H1 (cell line): Measurements from ENCODE around the gene NUSAP1. TPM values are rescaled to one million over a fixed set of nuclear protein-coding genes. Genes with fewer than 3 reads are reported as not detected.

Experiments used
- CTCF ChIA-PET: fragments of 300-600 bp; sonication (Branson Sonifier 250); formaldehyde crosslinking; loops from one replicate; lab custom pipeline; 2021; ENCODE audit not compliant: partially characterized antibody; lab: Charles Lee
- POLR2A ChIA-PET: fragments of 300-600 bp; sonication (Branson Sonifier 250); formaldehyde crosslinking; loops from one replicate; lab custom pipeline; 2021; ENCODE audit warnings: inconsistent platforms; ENCODE audit not compliant: partially characterized antibody; lab: Charles Lee
- DNase-seq, 2 experiments: peaks; one replicate each; pipeline versions ENCODE4 v3.0.0 to v3.0.0-alpha.2; 2010 to 2022; ENCODE audit warnings: low spot score in 2 of 2, low read depth in 1 of 2, mixed read lengths in 1 of 2
- FAIRE-seq: peaks from 2 replicates; lab custom pipeline; 2011; peaks lifted over from hg19 to GRCh38; lab: Jason Lieb, UNC
- H2AFZ ChIP-seq: 2 replicates; pipeline ENCODE4 v1.8.1; 2012; ENCODE audit warnings: low read length, inconsistent platforms
- H2AK5ac ChIP-seq: 2 replicates; pipeline ENCODE4 v1.6.1; 2013; ENCODE audit warnings: low read depth, low read length
- H2BK120ac ChIP-seq: replicated peaks from 2 replicates; pipeline ENCODE3; 2013; ENCODE audit warnings: low read depth, low read length, inconsistent platforms
- H2BK12ac ChIP-seq: 2 replicates; pipeline ENCODE4 v1.6.1; 2013; ENCODE audit warnings: low read depth, low read length
- H2BK15ac ChIP-seq: 2 replicates; pipeline ENCODE4 v1.6.1; 2013; ENCODE audit warnings: low read length
- H2BK20ac ChIP-seq: 2 replicates; pipeline ENCODE4 v1.6.1; 2013; ENCODE audit warnings: low read length
- H2BK5ac ChIP-seq: 2 replicates; pipeline ENCODE4 v1.6.1; 2013; ENCODE audit warnings: low read depth, low read length
- H3K14ac ChIP-seq: 2 replicates; pipeline ENCODE4 v1.6.1; 2013; ENCODE audit warnings: inconsistent platforms; ENCODE audit not compliant: insufficient read length
- H3K18ac ChIP-seq: 2 replicates; pipeline ENCODE4 v1.6.1; 2013; ENCODE audit warnings: low read length; ENCODE audit errors: extremely low read depth
- H3K23ac ChIP-seq: 2 replicates; pipeline ENCODE4 v1.6.1; 2013; ENCODE audit warnings: inconsistent platforms; ENCODE audit not compliant: insufficient read length
- H3K23me2 ChIP-seq: 2 replicates; pipeline ENCODE4 v1.6.1; 2013; ENCODE audit warnings: low read depth, low read length
- H3K27ac ChIP-seq: 2 replicates; pipeline ENCODE4 v1.6.1; 2011; ENCODE audit warnings: low read depth, low read length, inconsistent platforms
- H3K27me3 ChIP-seq, 4 experiments: replicated peaks in 1 of 4; 1 replicate in 1 of 4; 2 replicates in 3 of 4; pipeline versions ENCODE4 v1.6.1 to v1.8.1; 2011 to 2013; ENCODE audit warnings: low read length in 3 of 4, mild to moderate bottlenecking in 3 of 4, inconsistent platforms in 2 of 4, mixed read lengths in 2 of 4, moderate library complexity in 1 of 4; ENCODE audit not compliant: control insufficient read depth in 3 of 4, insufficient read depth in 3 of 4; ENCODE audit errors: extremely low read depth in 1 of 4
- H3K36me3 ChIP-seq, 4 experiments: 2 replicates each; pipeline versions ENCODE4 v1.6.1 to v1.8.1; 2011 to 2013; ENCODE audit warnings: mild to moderate bottlenecking in 4 of 4, low read length in 3 of 4, moderate library complexity in 2 of 4, control low read depth in 1 of 4, inconsistent platforms in 1 of 4; ENCODE audit not compliant: insufficient read depth in 4 of 4, control insufficient read depth in 2 of 4
- H3K4ac ChIP-seq: replicated peaks from 2 replicates; pipeline ENCODE3; 2013; ENCODE audit warnings: low read length, low read depth, mixed read lengths, inconsistent platforms; ENCODE audit not compliant: insufficient read length
- H3K4me1 ChIP-seq, 4 experiments: replicated peaks in 1 of 4; 1 replicate in 1 of 4; 2 replicates in 3 of 4; pipeline versions ENCODE4 v1.6.1 to v1.8.1; 2011 to 2013; ENCODE audit warnings: low read length in 3 of 4, inconsistent platforms in 2 of 4, mixed read lengths in 1 of 4; ENCODE audit not compliant: insufficient read depth in 4 of 4, control insufficient read depth in 3 of 4
- H3K4me2 ChIP-seq, 2 experiments: 2 replicates each; pipeline versions ENCODE4 v1.6.1 to v1.8.1; 2011 to 2013; ENCODE audit warnings: low read depth in 2 of 2, low read length in 2 of 2, control low read depth in 1 of 2, inconsistent platforms in 1 of 2, mild to moderate bottlenecking in 1 of 2; ENCODE audit not compliant: insufficient read depth in 1 of 2
- H3K4me3 ChIP-seq, 4 experiments: fragments of 200-600, 300-600 bp in 1 of 4; sonication (generic), shearing (Covaris generic), sonication (Bioruptor Twin) in 1 of 4; 2 replicates each; pipeline versions ENCODE4 v1.5.1 to v1.8.1; 2011 to 2016; ENCODE audit warnings: low read length in 4 of 4, low read depth in 3 of 4, control low read depth in 2 of 4, inconsistent platforms in 2 of 4, mild to moderate bottlenecking in 2 of 4, mixed read lengths in 1 of 4, moderate library complexity in 1 of 4; ENCODE audit not compliant: insufficient read depth in 2 of 4; ENCODE audit errors: extremely low read depth in 1 of 4
- H3K56ac ChIP-seq: replicated peaks from 2 replicates; pipeline ENCODE3; 2013; ENCODE audit warnings: low read depth, mild to moderate bottlenecking, mixed read lengths, low read length, inconsistent platforms; ENCODE audit not compliant: insufficient read length
- H3K79me1 ChIP-seq: 2 replicates; pipeline ENCODE4 v1.6.1; 2013; ENCODE audit warnings: low read depth, low read length, control low read depth
- H3K79me2 ChIP-seq, 2 experiments: 2 replicates each; pipeline versions ENCODE4 v1.6.1 to v1.8.1; 2012 to 2013; ENCODE audit warnings: low read length in 2 of 2, mild to moderate bottlenecking in 2 of 2, inconsistent platforms in 1 of 2; ENCODE audit not compliant: insufficient read depth in 2 of 2, control insufficient read depth in 1 of 2
- H3K9ac ChIP-seq, 4 experiments: replicated peaks in 1 of 4; 1 replicate in 1 of 4; 2 replicates in 3 of 4; pipeline versions ENCODE4 v1.6.1 to v1.8.1; 2011 to 2013; ENCODE audit warnings: low read depth in 3 of 4, low read length in 3 of 4, control low read depth in 2 of 4, mild to moderate bottlenecking in 2 of 4, moderate library complexity in 2 of 4, inconsistent platforms in 1 of 4; ENCODE audit errors: extremely low read depth in 1 of 4
- H3K9me3 ChIP-seq, 2 experiments: 2 replicates each; pipeline versions ENCODE4 v1.6.1 to v1.8.1; 2012 to 2013; ENCODE audit warnings: mild to moderate bottlenecking in 2 of 2, moderate library complexity in 2 of 2, control low read depth in 1 of 2, inconsistent platforms in 1 of 2, low read depth in 1 of 2, low read length in 1 of 2, mixed read lengths in 1 of 2; ENCODE audit not compliant: insufficient read depth in 2 of 2
- H4K20me1 ChIP-seq, 2 experiments: replicated peaks in 1 of 2; 2 replicates each; pipeline versions ENCODE3 to v1.8.1; 2011 to 2013; ENCODE audit warnings: inconsistent platforms in 2 of 2, low read length in 2 of 2, mild to moderate bottlenecking in 1 of 2; ENCODE audit not compliant: insufficient read depth in 2 of 2, control insufficient read depth in 1 of 2
- H4K5ac ChIP-seq: 2 replicates; pipeline ENCODE4 v1.6.1; 2013; ENCODE audit warnings: low read length, low read depth, mixed read lengths, inconsistent platforms; ENCODE audit not compliant: insufficient read length
- H4K8ac ChIP-seq: 2 replicates; pipeline ENCODE4 v1.8.0; 2013; ENCODE audit warnings: mild to moderate bottlenecking, moderate library complexity, low read length, inconsistent platforms; ENCODE audit not compliant: insufficient read depth; ENCODE audit errors: extremely low read depth
- H4K91ac ChIP-seq: replicated peaks from 2 replicates; pipeline ENCODE3; 2013; ENCODE audit warnings: low read length, mixed read lengths, inconsistent platforms; ENCODE audit not compliant: insufficient read length
- ASH2L ChIP-seq: fragments of 200-600, 300-600 bp; sonication (generic); IDR thresholded peaks from one replicate; pipeline ENCODE4 v1.7.1; 2017; ENCODE audit warnings: low read length
- CEBPB ChIP-seq: IDR thresholded peaks from 2 replicates; pipeline ENCODE4 v1.6.1; 2012; ENCODE audit warnings: low read depth, low read length
- HDAC6 ChIP-seq: IDR thresholded peaks from one replicate; pipeline ENCODE4 v1.7.1; 2012; ENCODE audit warnings: low read depth, mild to moderate bottlenecking, inconsistent platforms, low read length, moderate library complexity
- KDM4A ChIP-seq: IDR thresholded peaks from one replicate; pipeline ENCODE4 v1.7.1; 2012; ENCODE audit warnings: low read depth, mild to moderate bottlenecking, moderate library complexity, low read length, inconsistent platforms; ENCODE audit not compliant: severe bottlenecking
- RBBP5 ChIP-seq: IDR thresholded peaks from 2 replicates; pipeline ENCODE4 v1.7.1; 2012; ENCODE audit warnings: low read depth, mild to moderate bottlenecking, inconsistent platforms, low read length, moderate library complexity, borderline replicate concordance
- TCF12 ChIP-seq: IDR thresholded peaks from 2 replicates; pipeline ENCODE4 v1.6.1; 2011; ENCODE audit warnings: low read depth, mild to moderate bottlenecking, low read length
- WGBS, 2 experiments: shearing (Covaris generic) in 1 of 2; methylation state at CpG; one replicate each; pipeline versions ENCODE4 v1.1.6 to v1.1.7; 2013 to 2015; ENCODE audit warnings: low lambda C conversion rate in 2 of 2, mixed read lengths in 2 of 2, inconsistent platforms in 1 of 2, low coverage in 1 of 2, missing lambda C conversion rate in 1 of 2; ENCODE audit not compliant: insufficient replicate concordance in 2 of 2, insufficient coverage in 1 of 2, insufficient read length in 1 of 2; ENCODE audit errors: extremely low coverage in 1 of 2, missing lambda C conversion rate in 1 of 2; 5-methylcytosine and 5-hydroxymethylcytosine counted together
- polyA plus RNA-seq, 7 experiments: library from polyadenylated mRNA; depleted of rRNA in 3 of 7; stranded (reverse) in 5 of 7; unstranded in 2 of 7; fragments of >200 nt in 5 of 7; fragments of 200-250 nt in 2 of 7; gene quantifications; 1 replicate in 5 of 7; 2 replicates in 1 of 7; 4 replicates in 1 of 7; pipeline versions ENCODE4 v1.2.1 to v1.2.3, GENCODE V29; 2011 to 2013; ENCODE audit warnings: missing spikeins in 2 of 7, mixed read lengths in 2 of 7
- total RNA-seq: library from RNA; stranded (reverse); fragmentation: NEBNext Ultra II Directional; extraction: Animal tissue kit (Norgen Biotek cat#: 25700); gene quantifications from 2 replicates; pipeline ENCODE4 v1.2.1, GENCODE V29; 2021

NUSAP1 gene
- total and polyA plus RNA-seq, 2 of the 8 experiments (the other 6 are each of a cell fraction or from before 2014, with no cell fraction given) = 60.8 to 144 TPM

- peaks cover 0 to 34% of the 10 kb centered on the region in 2 experiments; a peak in 3 of 4 replicates for H3K79me2 ChIP-seq
- no peak overlapping the region for H3K56ac ChIP-seq
- no peaks in the 10 kb centered on the region for H3K27me3 ChIP-seq
- H2AFZ ChIP-seq = no peak overlapping the region
- no peak overlapping the region for H3K18ac ChIP-seq
- peaks cover 4 to 10% of the 10 kb centered on the region in 2 experiments for H4K20me1 ChIP-seq
- H3K27ac ChIP-seq = no peak overlapping the region
- DNase-seq = no peak
- H4K5ac ChIP-seq = no peak overlapping the region
- H3K4ac ChIP-seq = no peak overlapping the region
- no peak overlapping the region for H3K4me2 ChIP-seq
- ChIA-PET POLR2A (interaction anchor here (1.3 to 2.7 kb wide), 3 partner anchors 10 to 40 kb away, joined by 4 to 10 read pairs (median 4); partner anchors contain the start of genes NUSAP1 and OIP5), CTCF (interaction anchor here (0.7 kb wide), 1 partner anchor 324 kb away, joined by 3 read pairs; no protein-coding TSS in a partner anchor)
- 78% methylated on average over 1 of the region's 1 CpG; no CpG with 5 or more reads in 1 of the 2 experiments for WGBS, 2 experiments
- H2BK5ac ChIP-seq = no peak overlapping the region
- no peak overlapping the region for H4K8ac ChIP-seq
- no peaks in the 10 kb centered on the region for H3K9me3 ChIP-seq
- H3K4me3 ChIP-seq = no peak overlapping the region
- no peak overlapping the region for H2BK15ac ChIP-seq
- H3K23ac ChIP-seq = no peak overlapping the region
- no peaks in the 10 kb centered on the region for H3K23me2 ChIP-seq
- no peak overlapping the region for H2BK20ac ChIP-seq
- H2BK120ac ChIP-seq = no peak overlapping the region
- H4K91ac ChIP-seq = no peak overlapping the region
- H2BK12ac ChIP-seq = no peak overlapping the region
- H3K4me1 ChIP-seq = no peaks in the 10 kb centered on the region
- H3K79me1 ChIP-seq = peaks cover 3% of the 10 kb centered on the region; the same call in 1 of the 2 replicates
- H3K14ac ChIP-seq = no peak overlapping the region
- TF ChIP-seq HDAC6 (no peak), TCF12 (no peak), ASH2L (no peak), KDM4A (no peak), RBBP5 (no peak), CEBPB (no peak)
- no peak overlapping the region for H3K9ac ChIP-seq
- FAIRE-seq = no peak
- peaks cover 11 to 64% (median 38%) of the 10 kb centered on the region in 4 experiments for H3K36me3 ChIP-seq
- H2AK5ac ChIP-seq = no peak overlapping the region
Observed at GRCh38 chr15:41292521-41292920, 40.2 kb upstream of the NUSAP1 start.
